Natural killer cell (primary cell): ENCODE results near the gene DYSF. TPM values are rescaled to one million over a fixed set of nuclear protein-coding genes. Genes with fewer than 3 reads are reported as not detected.

Experiments
- ATAC-seq, 3 donors: fragments of 150-1000 bp in 2 of 3; fragments of 200-7000 bp in 1 of 3; cut with Tn5 transposase; 1 replicate in 1 of 3; 2 replicates in 2 of 3; pipeline ENCODE4 v1.10.0; 2021; ENCODE audit warnings: mild to moderate bottlenecking in 2 of 3, moderate library complexity in 2 of 3
- DNase-seq, 2 donors: peaks; one replicate each; pipeline versions ENCODE4 v3.0.0 to v3.0.0-alpha.2; 2013 to 2021; ENCODE audit warnings: mixed read lengths in 1 of 2
- H3K27ac ChIP-seq: one replicate; pipeline ENCODE4 v1.5.1; 2013; ENCODE audit warnings: mild to moderate bottlenecking, low read length
- H3K27me3 ChIP-seq: one replicate; pipeline ENCODE4 v1.6.1; 2013; ENCODE audit warnings: low read length; ENCODE audit not compliant: control insufficient read depth, insufficient read depth
- H3K36me3 ChIP-seq: one replicate; pipeline ENCODE4 v1.6.1; 2013; ENCODE audit warnings: low read length; ENCODE audit not compliant: control insufficient read depth, insufficient read depth
- H3K4me1 ChIP-seq: one replicate; pipeline ENCODE4 v1.6.1; 2013; ENCODE audit warnings: low read length; ENCODE audit not compliant: control insufficient read depth, insufficient read depth
- H3K4me3 ChIP-seq: one replicate; pipeline ENCODE4 v1.5.1; 2013; ENCODE audit warnings: low read length
- H3K9me3 ChIP-seq: one replicate; pipeline ENCODE4 v1.6.1; 2013; ENCODE audit warnings: low read length; ENCODE audit not compliant: control insufficient read depth, insufficient read depth
- H3K27ac Mint-ChIP-seq, 2 donors: one replicate each; pipeline ENCODE4 v1.8.0; 2022; ENCODE audit warnings: mild to moderate bottlenecking in 2 of 2, mixed read lengths in 2 of 2, moderate library complexity in 1 of 2
- H3K27me3 Mint-ChIP-seq, 2 donors: one replicate each; pipeline ENCODE4 v1.8.0; 2022; ENCODE audit warnings: low read depth in 2 of 2, mixed read lengths in 2 of 2
- H3K36me3 Mint-ChIP-seq: one replicate; pipeline ENCODE4 v1.8.0; 2022; ENCODE audit warnings: mixed read lengths
- H3K4me1 Mint-ChIP-seq, 2 donors: one replicate each; pipeline ENCODE4 v1.8.0; 2022; ENCODE audit warnings: mixed read lengths in 2 of 2
- H3K4me3 Mint-ChIP-seq: one replicate; pipeline ENCODE4 v1.8.0; 2022; ENCODE audit warnings: mild to moderate bottlenecking, moderate library complexity, mixed read lengths
- H3K9me3 Mint-ChIP-seq, 2 donors: one replicate each; pipeline ENCODE4 v1.8.0; 2022; ENCODE audit warnings: mixed read lengths in 2 of 2
- WGBS: methylation state at CpG from one replicate; pipeline ENCODE4 v1.1.7; 2013; ENCODE audit warnings: missing lambda C conversion rate; ENCODE audit not compliant: insufficient coverage; 5-methylcytosine and 5-hydroxymethylcytosine counted together
- intact Hi-C: fragments of 100-400 bp; cut with micrococcal nuclease; formaldehyde crosslinking; loops from one replicate; pipeline ENCODE4 v1.14.2; 2022
- total RNA-seq, 4 donors: library from RNA; stranded (reverse); fragments of 120-200 nt in 1 of 4; gene quantifications; one replicate each; pipeline versions ENCODE4 v1.2.3 to v1.2.4, GENCODE V29; 2013 to 2022
- TF ChIP-seq, protein P1 (sequence below): fragments of 200-600 bp; IDR thresholded peaks from one replicate; pipeline ENCODE4 v1.8.0; 2022; ENCODE audit warnings: antibody characterized with exemption

The DYSF gene
- total RNA-seq, 3 donors from 2014 or later (not counting 1 experiment from before 2014, with no cell fraction given), result 11.4 to 19.5 (median 12.4) TPM

DNA sequence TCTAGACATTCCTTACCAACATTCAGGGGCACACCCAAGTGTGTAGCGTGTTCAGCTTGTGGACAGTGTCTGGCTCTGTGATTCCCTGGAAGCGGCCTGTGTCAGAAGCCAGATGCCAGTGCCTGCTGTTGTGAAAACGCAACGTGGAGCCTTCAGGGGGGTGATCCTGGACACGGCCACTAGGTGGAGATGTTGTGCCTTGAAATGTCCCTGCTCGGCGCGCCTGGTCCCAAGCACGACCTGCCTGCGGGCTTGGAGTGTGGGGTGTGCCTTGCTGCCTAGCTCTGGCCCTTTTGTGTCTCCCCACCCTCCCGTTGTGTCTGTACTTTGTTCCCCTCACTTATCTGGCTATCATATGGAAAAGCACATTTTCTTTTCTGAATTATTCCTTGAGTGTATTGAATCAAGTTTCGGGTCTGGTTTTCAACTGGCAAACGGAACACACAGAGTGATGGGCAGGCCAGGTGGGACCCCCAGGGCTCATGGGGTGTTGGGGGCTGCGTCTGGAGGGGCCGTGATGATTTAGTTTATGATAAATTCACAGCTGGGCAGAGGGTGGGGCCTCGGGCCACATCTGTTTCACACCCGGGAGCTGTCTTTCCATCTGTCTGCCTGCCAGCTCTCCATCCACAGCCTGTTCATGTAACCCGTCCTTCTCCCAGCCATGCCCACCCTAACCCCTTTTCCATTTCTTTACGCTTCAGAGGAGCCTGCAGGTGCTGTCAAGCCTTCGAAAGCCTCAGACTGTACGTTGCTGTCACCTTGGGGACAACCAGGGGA lies 95.5 kb downstream of the DYSF start:
- H3K4me3 ChIP-seq, result no peak overlapping the region
- Mint-ChIP-seq H3K9me3 (no peaks in the 10 kb centered on the region), H3K4me3 (no peak overlapping the region), H3K4me1 (peaks cover 14% of the 10 kb centered on the region in 2 donors), H3K27ac (no peak overlapping the region), H3K36me3 (no peaks in the 10 kb centered on the region), H3K27me3 (peaks cover 7 to 18% of the 10 kb centered on the region in 2 donors)
- 64% methylated on average over 21 of the region's 21 CpGs for WGBS
- H3K4me1 ChIP-seq, result peaks cover 11% of the 10 kb centered on the region
- H3K27me3 ChIP-seq, result no peaks in the 10 kb centered on the region
- intact Hi-C loops, result loop anchor here (1.0 to 5.0 kb wide), 6 partner anchors 253 to 1313 kb away; no protein-coding TSS in a partner anchor
- peaks cover under 1% of the 10 kb centered on the region for H3K36me3 ChIP-seq
- TF ChIP-seq, protein P1, sequence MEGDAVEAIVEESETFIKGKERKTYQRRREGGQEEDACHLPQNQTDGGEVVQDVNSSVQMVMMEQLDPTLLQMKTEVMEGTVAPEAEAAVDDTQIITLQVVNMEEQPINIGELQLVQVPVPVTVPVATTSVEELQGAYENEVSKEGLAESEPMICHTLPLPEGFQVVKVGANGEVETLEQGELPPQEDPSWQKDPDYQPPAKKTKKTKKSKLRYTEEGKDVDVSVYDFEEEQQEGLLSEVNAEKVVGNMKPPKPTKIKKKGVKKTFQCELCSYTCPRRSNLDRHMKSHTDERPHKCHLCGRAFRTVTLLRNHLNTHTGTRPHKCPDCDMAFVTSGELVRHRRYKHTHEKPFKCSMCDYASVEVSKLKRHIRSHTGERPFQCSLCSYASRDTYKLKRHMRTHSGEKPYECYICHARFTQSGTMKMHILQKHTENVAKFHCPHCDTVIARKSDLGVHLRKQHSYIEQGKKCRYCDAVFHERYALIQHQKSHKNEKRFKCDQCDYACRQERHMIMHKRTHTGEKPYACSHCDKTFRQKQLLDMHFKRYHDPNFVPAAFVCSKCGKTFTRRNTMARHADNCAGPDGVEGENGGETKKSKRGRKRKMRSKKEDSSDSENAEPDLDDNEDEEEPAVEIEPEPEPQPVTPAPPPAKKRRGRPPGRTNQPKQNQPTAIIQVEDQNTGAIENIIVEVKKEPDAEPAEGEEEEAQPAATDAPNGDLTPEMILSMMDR, result peak; percentile 82
- peak; percentile 72 to 80 (median 77) for ATAC-seq
- no peaks in the 10 kb centered on the region for H3K9me3 ChIP-seq
- peak; percentile 50 to 79 for DNase-seq
- no peak overlapping the region for H3K27ac ChIP-seq

DNA sequence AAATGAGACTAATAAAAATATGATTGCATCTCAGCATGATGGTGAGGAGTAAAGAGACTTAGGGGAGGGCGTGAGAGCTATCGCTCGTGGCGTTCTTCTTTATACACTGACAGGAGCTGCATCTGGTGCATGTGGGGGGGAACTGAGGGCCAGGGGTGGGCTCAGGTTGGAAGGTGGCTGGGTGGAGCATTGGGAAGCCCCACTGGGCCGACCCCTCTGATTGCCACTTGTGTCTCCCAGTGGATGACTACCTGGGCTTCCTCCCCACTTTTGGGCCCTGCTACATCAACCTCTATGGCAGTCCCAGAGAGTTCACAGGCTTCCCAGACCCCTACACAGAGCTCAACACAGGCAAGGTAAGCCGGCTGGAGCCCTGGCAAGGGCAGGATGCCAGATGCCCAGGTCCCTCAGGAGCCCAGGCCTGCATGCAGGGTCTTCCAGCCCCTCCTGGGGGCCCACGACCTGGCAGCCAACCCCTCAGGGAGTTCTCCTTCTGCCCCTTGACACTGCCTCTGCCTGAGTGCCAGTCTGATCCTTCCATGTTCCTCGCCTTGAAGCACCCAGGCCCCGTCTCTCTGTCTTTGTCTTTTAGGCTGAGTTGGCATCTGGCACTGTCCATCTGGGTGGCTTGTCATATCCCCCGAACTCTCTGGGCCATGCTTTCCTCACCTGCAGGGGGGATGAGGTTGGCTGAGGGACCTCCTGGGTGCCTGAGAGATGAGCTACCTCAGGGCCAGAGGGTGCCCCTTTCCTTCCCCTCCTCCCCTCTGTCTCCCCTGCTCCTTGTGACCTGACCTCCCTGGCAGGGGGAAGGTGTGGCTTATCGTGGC lies 97.7 kb downstream of the DYSF start:
- no peak overlapping the region for H3K27ac Mint-ChIP-seq
- no peak overlapping the region for H3K4me3 ChIP-seq
- ATAC-seq, result no peak
- no peaks in the 10 kb centered on the region for H3K9me3 ChIP-seq
- peaks cover 2% of the 10 kb centered on the region for H3K36me3 ChIP-seq
- H3K4me1 ChIP-seq, result peaks cover 3% of the 10 kb centered on the region
- no peak for DNase-seq
- H3K27ac ChIP-seq, result no peak overlapping the region
- H3K9me3 Mint-ChIP-seq, result no peaks in the 10 kb centered on the region
- no peak overlapping the region for H3K4me3 Mint-ChIP-seq
- intact Hi-C loops, result no loop called here
- TF ChIP-seq, protein P1, result no peak
- H3K27me3 Mint-ChIP-seq, result peaks cover 2 to 4% of the 10 kb centered on the region in 2 donors
- peaks cover 0 to 6% of the 10 kb centered on the region in 2 donors for H3K4me1 Mint-ChIP-seq
- H3K27me3 ChIP-seq, result no peaks in the 10 kb centered on the region
- WGBS, result 90% methylated on average over 11 of the region's 11 CpGs
- H3K36me3 Mint-ChIP-seq, result no peaks in the 10 kb centered on the region

DNA sequence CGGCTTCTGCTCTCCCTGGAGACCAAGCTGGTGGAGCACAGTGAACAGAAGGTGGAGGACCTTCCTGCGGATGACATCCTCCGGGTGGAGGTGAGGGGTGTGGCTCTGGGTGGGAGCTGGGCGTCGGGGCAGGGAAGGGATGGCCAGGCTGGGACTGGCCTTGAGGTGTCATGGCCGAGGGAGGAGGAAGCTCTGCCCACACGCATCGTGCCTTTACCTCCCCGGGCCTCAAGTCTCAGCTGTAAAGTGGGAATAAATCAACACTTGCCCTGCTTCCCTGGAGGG lies 98.2 kb downstream of the DYSF start:
- H3K9me3 ChIP-seq, result no peaks in the 10 kb centered on the region
- no peak overlapping the region for H3K4me3 Mint-ChIP-seq
- ATAC-seq, result no peak
- no peak overlapping the region for H3K4me3 ChIP-seq
- peaks cover 2% of the 10 kb centered on the region for H3K36me3 ChIP-seq
- H3K4me1 ChIP-seq, result peaks cover 3% of the 10 kb centered on the region
- 93% methylated on average over 9 of the region's 9 CpGs for WGBS
- TF ChIP-seq, protein P1, result no peak
- H3K4me1 Mint-ChIP-seq, result peaks cover 0 to 6% of the 10 kb centered on the region in 2 donors
- H3K36me3 Mint-ChIP-seq, result no peaks in the 10 kb centered on the region
- no peak overlapping the region for H3K27ac Mint-ChIP-seq
- intact Hi-C loops, result no loop called here
- DNase-seq, result no peak
- H3K27me3 ChIP-seq, result no peaks in the 10 kb centered on the region
- no peaks in the 10 kb centered on the region for H3K9me3 Mint-ChIP-seq
- H3K27me3 Mint-ChIP-seq, result peaks cover 0 to 2% of the 10 kb centered on the region in 2 donors
- H3K27ac ChIP-seq, result no peak overlapping the region
